Measurements from ENCODE around the gene PRXL2C. TPM values are rescaled to one million over a fixed set of nuclear protein-coding genes. Genes with fewer than 3 reads are reported as not detected.

Gene PRXL2C
- total RNA-seq, 3 donors from 2014 or later (not counting 1 experiment from before 2014, with no cell fraction given): 20.8 to 27.0 (median 22.1) TPM

- H3K27me3 ChIP-seq (ENCODE audit: control insufficient read depth, insufficient read depth, low read length): no peaks in the 10 kb centered on the region
- ATAC-seq: no peak
- no peaks in the 10 kb centered on the region for H3K4me1 ChIP-seq (ENCODE audit: control insufficient read depth, insufficient read depth, low read length)
- H3K27ac Mint-ChIP-seq: no peak overlapping the region
- intact Hi-C loops (cut with micrococcal nuclease): no loop called here
- no peak overlapping the region for H3K4me3 ChIP-seq (ENCODE audit: low read length)
- no peaks in the 10 kb centered on the region for H3K4me1 Mint-ChIP-seq
- no peak overlapping the region for H3K27ac ChIP-seq (ENCODE audit: low read length)
- H3K36me3 Mint-ChIP-seq: no peaks in the 10 kb centered on the region
- peaks cover 0 to 2% of the 10 kb centered on the region in 2 donors for H3K27me3 Mint-ChIP-seq (ENCODE audit: low read depth in 2 of 2)
- no peaks in the 10 kb centered on the region for H3K9me3 ChIP-seq (ENCODE audit: control insufficient read depth, insufficient read depth, low read length)
- H3K4me3 Mint-ChIP-seq: no peak overlapping the region
- 100% methylated on average over 4 of the region's 5 CpGs for WGBS (ENCODE audit: insufficient coverage)
- DNase-seq: no peak
- no peak for TF ChIP-seq CTCF (IDR thresholded peaks at IDR 0.05)
- no peaks in the 10 kb centered on the region for H3K36me3 ChIP-seq (ENCODE audit: control insufficient read depth, insufficient read depth, low read length)
- H3K9me3 Mint-ChIP-seq: no peaks in the 10 kb centered on the region
Observed at GRCh38 chr9:96599298-96599697, 55.8 kb downstream of the PRXL2C start.

GRCh38 chr9:96596601-96597111 lies 58.5 kb downstream of the PRXL2C start:
- no peaks in the 10 kb centered on the region for H3K9me3 ChIP-seq (ENCODE audit: control insufficient read depth, insufficient read depth, low read length)
- H3K27ac Mint-ChIP-seq: no peak overlapping the region
- intact Hi-C loops (cut with micrococcal nuclease): no loop called here
- peaks cover 7 to 9% of the 10 kb centered on the region in 2 donors for H3K27me3 Mint-ChIP-seq (ENCODE audit: low read depth in 2 of 2)
- no peaks in the 10 kb centered on the region for H3K36me3 Mint-ChIP-seq
- H3K4me1 ChIP-seq (ENCODE audit: control insufficient read depth, insufficient read depth, low read length): no peaks in the 10 kb centered on the region
- no peak overlapping the region for H3K27ac ChIP-seq (ENCODE audit: low read length)
- no peaks in the 10 kb centered on the region for H3K9me3 Mint-ChIP-seq
- H3K4me1 Mint-ChIP-seq: no peaks in the 10 kb centered on the region
- no peak overlapping the region for H3K4me3 ChIP-seq (ENCODE audit: low read length)
- 93% methylated on average over 2 of the region's 5 CpGs for WGBS (ENCODE audit: insufficient coverage)
- ATAC-seq (no peak), DNase-seq (no peak)
- H3K4me3 Mint-ChIP-seq: no peak overlapping the region
- TF ChIP-seq CTCF (IDR thresholded peaks at IDR 0.05): no peak
- no peaks in the 10 kb centered on the region for H3K27me3 ChIP-seq (ENCODE audit: control insufficient read depth, insufficient read depth, low read length)
- H3K36me3 ChIP-seq (ENCODE audit: control insufficient read depth, insufficient read depth, low read length): no peaks in the 10 kb centered on the region

Other genes with a start within 250 kb of the PRXL2C start
- gene ZNF367, start 236.9 kb downstream of the PRXL2C start, total RNA-seq: 1 to 10 TPM; 4.4 to 6.2 (median 4.5) TPM
- gene HABP4, start 205.1 kb downstream of the PRXL2C start, total RNA-seq: 1 to 10 TPM; 3.0 to 3.9 (median 3.6) TPM
- 1 to 10 TPM; 2.3 to 4.7 (median 3.9) TPM for gene CDC14B, start 35.5 kb downstream of the PRXL2C start, total RNA-seq
- gene ZNF510, start 122.8 kb upstream of the PRXL2C start, total RNA-seq: 10 to 100 TPM in 2 of 3 donors, 1 to 10 TPM in 1; 9.4 to 13.8 (median 12.6) TPM
- gene ZNF782, start 199.2 kb upstream of the PRXL2C start, total RNA-seq: 10 to 100 TPM in 1 of 3 donors, 1 to 10 TPM in 2; 7.3 to 10.1 (median 7.4) TPM

Data from natural killer cell (primary cell).